Activated CD4-positive, CD25-positive, alpha-beta regulatory T cell treated with anti-CD3 and anti-CD28 coated beads, Interleukin-2, amount 50 U/mL, for 16 hours (primary cell): ENCODE results near the gene LYPD6.
"Not testable (repeated sequence)": the region's sequence is repeated elsewhere in the genome, so short reads cannot be mapped to it uniquely, and the experiment has no call there.

Source experiments
- DNase-seq: peaks from one replicate; pipeline ENCODE4 v3.0.0-alpha.2; 2020; ENCODE audit warnings: low read depth, low spot score

Gene LYPD6

GRCh38 chr2:149330127-149331022 lies at the start of gene LYPD6:
Gene LYPD6 (plus strand): TSS chr2:149330587. CDS start chr2:149437709, 107,122 bp downstream.
- no peak for DNase-seq

- DNase-seq: no peak
Observed at GRCh38 chr2:149281441-149281840, 48.9 kb upstream of the LYPD6 start.

GRCh38 chr2:149290662-149291061 lies 39.7 kb upstream of the LYPD6 start:
- no peak for DNase-seq

GRCh38 chr2:149291881-149292280 lies 38.5 kb upstream of the LYPD6 start:
- DNase-seq: no peak

- DNase-seq: no peak
Observed at GRCh38 chr2:149296031-149296430, 34.4 kb upstream of the LYPD6 start.

- no peak for DNase-seq
Observed at GRCh38 chr2:149307014-149307413, 23.4 kb upstream of the LYPD6 start.

GRCh38 chr2:149310349-149310748 lies 20.0 kb upstream of the LYPD6 start:
- no peak for DNase-seq

GRCh38 chr2:149312039-149312438 lies 18.3 kb upstream of the LYPD6 start:
- DNase-seq: no peak

- DNase-seq: no peak
Observed at GRCh38 chr2:149313512-149313972, 16.8 kb upstream of the LYPD6 start.

GRCh38 chr2:149314687-149315086 lies 15.7 kb upstream of the LYPD6 start:
- no peak for DNase-seq

- DNase-seq: no peak
Observed at GRCh38 chr2:149315461-149315860, 14.9 kb upstream of the LYPD6 start.

- not testable (repeated sequence) for DNase-seq
Observed at GRCh38 chr2:149318566-149318965, 11.8 kb upstream of the LYPD6 start.

- no peak for DNase-seq
Observed at GRCh38 chr2:149320362-149320761, 10.0 kb upstream of the LYPD6 start.

GRCh38 chr2:149329068-149329467 lies 1.3 kb upstream of the LYPD6 start:
- no peak for DNase-seq

GRCh38 chr2:149329489-149330126 lies 779 bp upstream of the LYPD6 start:
- DNase-seq: no peak

- DNase-seq: no peak
Observed at GRCh38 chr2:149331023-149331400, 625 bp downstream of the LYPD6 start.

GRCh38 chr2:149332364-149332763 lies 2.0 kb downstream of the LYPD6 start:
- no peak for DNase-seq

GRCh38 chr2:149333636-149334035 lies 3.2 kb downstream of the LYPD6 start:
- no peak for DNase-seq

GRCh38 chr2:149334156-149334555 lies 3.8 kb downstream of the LYPD6 start:
- no peak for DNase-seq

GRCh38 chr2:149339324-149339723 lies 8.9 kb downstream of the LYPD6 start:
- no peak for DNase-seq

- no peak for DNase-seq
Observed at GRCh38 chr2:149342509-149342908, 12.1 kb downstream of the LYPD6 start.

- DNase-seq: no peak
Observed at GRCh38 chr2:149344105-149344504, 13.7 kb downstream of the LYPD6 start.

- DNase-seq: no peak
Observed at GRCh38 chr2:149346272-149346671, 15.9 kb downstream of the LYPD6 start.
